ENCODE data around the gene PDE6B. TPM values are rescaled to one million over a fixed set of nuclear protein-coding genes. Genes with fewer than 3 reads are reported as not detected.

PDE6B gene
- total RNA-seq, 1 experiment from 2014 or later, result not detected

GRCh38 chr4:677431-678293 lies 52.3 kb downstream of the PDE6B start:
- intact Hi-C loops (cut with micrococcal nuclease), result loop anchor here (10.0 kb wide), 1 partner anchor 203 kb away; no protein-coding TSS in a partner anchor
- ChIA-PET POLR2A (interaction anchor here (0.6 to 1.5 kb wide), 9 partner anchors 9 to 340 kb away, joined by 3 to 18 read pairs (median 4); partner anchors contain the start of gene ZNF141), CTCF (interaction anchor here (0.8 to 1.1 kb wide), 2 partner anchors 9 to 75 kb away, joined by 3 to 4 read pairs; no protein-coding TSS in a partner anchor)

DNA sequence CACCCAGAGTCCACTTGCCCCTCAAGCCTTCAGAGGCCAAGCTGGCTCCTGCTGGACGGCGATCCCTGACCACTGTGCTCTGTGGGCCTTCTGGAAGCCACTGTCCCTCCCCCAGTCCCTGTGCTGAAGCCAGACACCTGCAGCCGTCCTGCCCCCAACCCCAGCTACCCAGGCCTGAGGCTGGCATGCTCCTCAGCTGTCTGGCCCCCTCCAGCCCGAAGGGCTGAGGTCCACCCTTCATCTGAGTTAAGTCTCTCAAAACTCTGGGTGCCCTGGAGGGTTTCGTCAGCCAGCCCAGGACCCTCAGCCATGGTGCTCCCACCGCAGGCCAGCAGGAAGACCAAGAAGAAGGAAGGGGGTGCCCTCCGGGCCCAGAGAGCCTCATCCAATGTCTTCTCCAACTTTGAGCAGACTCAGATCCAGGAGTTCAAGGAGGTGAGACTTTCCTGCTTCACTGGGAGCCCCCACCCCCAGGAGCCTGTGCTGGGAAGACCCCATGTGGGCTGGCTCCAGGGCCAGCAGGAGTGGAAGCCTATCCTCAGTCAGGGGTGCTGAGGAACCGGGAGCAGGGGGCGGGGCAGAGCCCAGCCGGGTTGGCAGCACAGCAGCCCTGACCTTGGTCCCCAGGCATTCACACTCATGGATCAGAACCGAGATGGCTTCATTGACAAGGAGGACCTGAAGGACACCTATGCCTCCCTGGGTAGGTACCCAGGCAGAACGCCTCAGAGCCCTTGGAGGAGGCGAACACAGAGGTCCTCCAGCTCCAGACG lies 53.1 kb downstream of the PDE6B start:
- Mint-ChIP-seq H3K9me3 (ENCODE audit: unreplicated experiment) (no peaks in the 10 kb centered on the region), H3K4me1 (ENCODE audit: insufficient read depth, unreplicated experiment) (peaks cover 8% of the 10 kb centered on the region), H3K36me3 (ENCODE audit: insufficient read depth, unreplicated experiment) (peaks cover 18% of the 10 kb centered on the region), H3K27ac (ENCODE audit: low read depth, unreplicated experiment) (peak overlapping the region; percentile 61), H3K27me3 (ENCODE audit: insufficient read depth, unreplicated experiment) (no peaks in the 10 kb centered on the region), H3K4me3 (ENCODE audit: unreplicated experiment) (peak overlapping the region; percentile 47)
- no peak for DNase-seq (ENCODE audit: unreplicated experiment)
- CTCF ChIA-PET, result interaction anchor here (0.5 to 1.1 kb wide), 3 partner anchors 8 to 713 kb away, joined by 3 to 4 read pairs (median 3); no protein-coding TSS in a partner anchor
- POLR2A ChIA-PET, result interaction anchor here (0.6 to 1.5 kb wide), 9 partner anchors 8 to 341 kb away, joined by 3 to 18 read pairs (median 3); partner anchors contain the start of gene ZNF141
- intact Hi-C loops (cut with micrococcal nuclease), result loop anchor here (10.0 kb wide), 1 partner anchor 204 kb away; no protein-coding TSS in a partner anchor
- no TSS peak for BruUV-seq (replicated peaks)
- TF ChIP-seq, protein P1, sequence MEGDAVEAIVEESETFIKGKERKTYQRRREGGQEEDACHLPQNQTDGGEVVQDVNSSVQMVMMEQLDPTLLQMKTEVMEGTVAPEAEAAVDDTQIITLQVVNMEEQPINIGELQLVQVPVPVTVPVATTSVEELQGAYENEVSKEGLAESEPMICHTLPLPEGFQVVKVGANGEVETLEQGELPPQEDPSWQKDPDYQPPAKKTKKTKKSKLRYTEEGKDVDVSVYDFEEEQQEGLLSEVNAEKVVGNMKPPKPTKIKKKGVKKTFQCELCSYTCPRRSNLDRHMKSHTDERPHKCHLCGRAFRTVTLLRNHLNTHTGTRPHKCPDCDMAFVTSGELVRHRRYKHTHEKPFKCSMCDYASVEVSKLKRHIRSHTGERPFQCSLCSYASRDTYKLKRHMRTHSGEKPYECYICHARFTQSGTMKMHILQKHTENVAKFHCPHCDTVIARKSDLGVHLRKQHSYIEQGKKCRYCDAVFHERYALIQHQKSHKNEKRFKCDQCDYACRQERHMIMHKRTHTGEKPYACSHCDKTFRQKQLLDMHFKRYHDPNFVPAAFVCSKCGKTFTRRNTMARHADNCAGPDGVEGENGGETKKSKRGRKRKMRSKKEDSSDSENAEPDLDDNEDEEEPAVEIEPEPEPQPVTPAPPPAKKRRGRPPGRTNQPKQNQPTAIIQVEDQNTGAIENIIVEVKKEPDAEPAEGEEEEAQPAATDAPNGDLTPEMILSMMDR (IDR thresholded peaks at IDR 0.05; ENCODE audit: unreplicated experiment), result no peak

More at GRCh38 chr4:677431-678293, 52.3 kb downstream of the PDE6B start:
- peak; percentile 63 for DNase-seq (ENCODE audit: unreplicated experiment)
- no peaks in the 10 kb centered on the region for H3K9me3 Mint-ChIP-seq (ENCODE audit: unreplicated experiment)
- H3K4me3 Mint-ChIP-seq (ENCODE audit: unreplicated experiment), result peak overlapping the region; percentile 47
- H3K36me3 Mint-ChIP-seq (ENCODE audit: insufficient read depth, unreplicated experiment), result peaks cover 26% of the 10 kb centered on the region
- TF ChIP-seq, protein P1 (IDR thresholded peaks at IDR 0.05; ENCODE audit: unreplicated experiment), result no peak
- peaks cover 14% of the 10 kb centered on the region for H3K4me1 Mint-ChIP-seq (ENCODE audit: insufficient read depth, unreplicated experiment)
- H3K27ac Mint-ChIP-seq (ENCODE audit: low read depth, unreplicated experiment), result peak overlapping the region; percentile 61
- H3K27me3 Mint-ChIP-seq (ENCODE audit: insufficient read depth, unreplicated experiment), result no peaks in the 10 kb centered on the region
- BruUV-seq (replicated peaks), result no TSS peak

DNA sequence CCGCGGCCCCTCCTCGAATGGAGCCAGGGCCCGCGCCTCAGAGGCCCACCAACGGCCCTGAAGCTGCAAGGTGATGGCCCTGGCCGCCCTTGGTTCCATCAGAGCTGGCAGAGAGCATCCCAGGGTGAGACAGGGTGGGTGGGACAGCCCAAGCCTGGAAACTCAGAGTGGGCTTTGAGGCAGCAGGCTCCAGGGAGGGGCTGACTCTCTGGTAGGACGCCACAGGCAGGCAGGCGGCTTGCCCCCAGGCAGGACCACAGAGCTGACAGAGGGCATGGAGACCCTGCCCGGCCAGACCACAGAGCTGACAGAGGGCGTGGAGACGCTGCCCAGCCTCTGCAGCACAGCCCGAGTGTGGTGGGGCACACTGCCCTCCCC lies 53.7 kb downstream of the PDE6B start:
- ChIA-PET POLR2A (interaction anchor here (0.5 to 0.7 kb wide), 2 partner anchors 42 to 331 kb away, joined by 3 to 4 read pairs; no protein-coding TSS in a partner anchor), CTCF (no interaction called here)
- no peak for DNase-seq (ENCODE audit: unreplicated experiment)
- no TSS peak for BruUV-seq (replicated peaks)
- Mint-ChIP-seq H3K9me3 (ENCODE audit: unreplicated experiment) (no peaks in the 10 kb centered on the region), H3K27me3 (ENCODE audit: insufficient read depth, unreplicated experiment) (no peaks in the 10 kb centered on the region), H3K36me3 (ENCODE audit: insufficient read depth, unreplicated experiment) (peaks cover 15% of the 10 kb centered on the region), H3K4me1 (ENCODE audit: insufficient read depth, unreplicated experiment) (peaks cover 8% of the 10 kb centered on the region), H3K27ac (ENCODE audit: low read depth, unreplicated experiment) (no peak overlapping the region), H3K4me3 (ENCODE audit: unreplicated experiment) (no peak overlapping the region)
- TF ChIP-seq, protein P1 (IDR thresholded peaks at IDR 0.05; ENCODE audit: unreplicated experiment), result no peak
- intact Hi-C loops (cut with micrococcal nuclease), result loop anchor here (10.0 kb wide), 1 partner anchor 204 kb away; no protein-coding TSS in a partner anchor

Data from MCF 10A (cell line).